WI38 (cell line): ENCODE results near the gene CORO1C.
"Not testable (repeated sequence)": the region's sequence is repeated elsewhere in the genome, so short reads cannot be mapped to it uniquely, and the experiment has no call there.

Experiments used
- H3K4me3 ChIP-seq: 2 replicates; pipeline ENCODE4 v1.5.1; 2011; ENCODE audit warnings: low read depth, mild to moderate bottlenecking, control low read depth, low read length
- CTCF ChIP-seq: IDR thresholded peaks from 2 replicates; pipeline ENCODE4 v1.5.1; 2012; ENCODE audit warnings: low read depth, mild to moderate bottlenecking, control low read depth, low read length

CORO1C gene

GRCh38 chr12:108634341-108634751 is 97.0 kb downstream of the CORO1C start:
- TF ChIP-seq CTCF: no peak
- H3K4me3 ChIP-seq: no peak overlapping the region

GRCh38 chr12:108633534-108634248 is 97.6 kb downstream of the CORO1C start, which contains the start of gene SELPLG:
Gene SELPLG, minus strand, starts transcription at chr12:108633894. Its CDS starts 9,587 bp downstream, at chr12:108624307.
- TF ChIP-seq CTCF: no peak
- no peak within 1 kb of the TSS for H3K4me3 ChIP-seq

GRCh38 chr12:108633081-108633533 is 98.2 kb downstream of the CORO1C start:
- H3K4me3 ChIP-seq: no peak overlapping the region
- no peak for TF ChIP-seq CTCF

- H3K4me3 ChIP-seq: not testable (repeated sequence)
These were observed 100.1 kb downstream of the CORO1C start for GRCh38 chr12:108631261-108631660.

GRCh38 chr12:108630481-108631207 is 100.7 kb downstream of the CORO1C start:
- H3K4me3 ChIP-seq: no peak overlapping the region
- no peak for TF ChIP-seq CTCF

GRCh38 chr12:108629824-108630476 is 101.4 kb downstream of the CORO1C start:
- no peak overlapping the region for H3K4me3 ChIP-seq
- TF ChIP-seq CTCF: no peak

GRCh38 chr12:108629151-108629550 is 102.2 kb downstream of the CORO1C start:
- H3K4me3 ChIP-seq: no peak overlapping the region
- no peak for TF ChIP-seq CTCF
